Tibial nerve (tissue), 3 donors: ENCODE results near the gene ZWILCH.

Experiments used
- POLR2A ChIP-seq, 2 donors: fragments of 450-650 bp; IDR thresholded peaks; one replicate each; pipeline ENCODE4 v1.6.1; 2017; ENCODE audit warnings: antibody characterized with exemption in 2 of 2, mild to moderate bottlenecking in 2 of 2, moderate library complexity in 2 of 2
- TF ChIP-seq, protein P1 (sequence below), 5 experiments: fragments of 200-600 bp in 3 of 5; fragments of 450-650 bp in 2 of 5; sonication (generic) in 3 of 5; IDR thresholded peaks; one replicate each; pipeline ENCODE4 v1.5.1; 2016 to 2019; ENCODE audit warnings: antibody characterized with exemption in 5 of 5, mild to moderate bottlenecking in 3 of 5, moderate library complexity in 2 of 5

DNA sequence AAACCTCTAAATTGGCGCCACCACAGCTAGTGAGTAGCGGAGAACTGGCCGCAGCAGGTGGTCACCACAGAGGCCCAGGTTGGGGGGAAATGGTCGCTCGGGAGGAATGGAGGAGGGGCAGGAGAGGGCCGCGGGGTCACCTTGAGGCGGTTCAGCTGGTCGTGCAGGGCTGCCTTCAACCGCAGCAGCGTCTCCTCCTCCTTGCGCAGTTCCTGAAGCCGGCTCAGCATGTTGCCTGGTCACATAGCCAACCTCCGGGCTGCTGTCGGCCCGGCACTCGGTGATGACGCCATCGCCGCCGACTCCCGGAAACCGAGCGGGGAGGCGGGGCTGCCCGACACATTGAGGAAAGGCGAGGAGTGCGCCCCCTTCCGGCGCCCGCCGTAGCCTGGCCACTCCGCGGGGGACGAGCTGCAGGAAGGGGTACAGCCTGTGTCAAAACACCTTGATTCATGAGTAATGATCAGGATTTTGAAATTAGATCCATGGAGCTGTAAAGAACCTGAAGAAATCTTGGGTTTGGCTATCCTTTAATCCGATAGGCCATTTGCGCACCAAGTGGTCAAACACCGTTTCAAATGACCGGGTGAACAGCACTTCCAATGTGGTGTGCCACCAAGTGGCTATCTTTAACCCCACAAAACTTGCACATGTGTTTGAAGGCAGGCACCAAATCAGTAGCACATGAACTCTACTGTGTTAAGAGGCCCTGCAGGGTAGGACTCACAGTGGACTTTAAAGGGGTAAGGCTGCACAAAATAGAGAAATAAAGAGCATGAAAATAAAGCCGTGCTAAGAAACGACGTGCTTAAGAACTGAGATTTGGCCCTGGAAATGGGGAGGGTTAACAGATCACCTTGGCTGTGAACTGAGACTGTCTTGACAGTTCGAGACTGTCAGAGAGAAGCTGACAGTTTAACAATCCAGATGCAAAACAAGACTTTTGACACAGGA lies 7.3 kb upstream of the ZWILCH start, which contains the start of gene SNAPC5:
- TF ChIP-seq POLR2A (IDR thresholded peaks at IDR 0.05): peak; percentile 29 to 66
- TF ChIP-seq, protein P1, sequence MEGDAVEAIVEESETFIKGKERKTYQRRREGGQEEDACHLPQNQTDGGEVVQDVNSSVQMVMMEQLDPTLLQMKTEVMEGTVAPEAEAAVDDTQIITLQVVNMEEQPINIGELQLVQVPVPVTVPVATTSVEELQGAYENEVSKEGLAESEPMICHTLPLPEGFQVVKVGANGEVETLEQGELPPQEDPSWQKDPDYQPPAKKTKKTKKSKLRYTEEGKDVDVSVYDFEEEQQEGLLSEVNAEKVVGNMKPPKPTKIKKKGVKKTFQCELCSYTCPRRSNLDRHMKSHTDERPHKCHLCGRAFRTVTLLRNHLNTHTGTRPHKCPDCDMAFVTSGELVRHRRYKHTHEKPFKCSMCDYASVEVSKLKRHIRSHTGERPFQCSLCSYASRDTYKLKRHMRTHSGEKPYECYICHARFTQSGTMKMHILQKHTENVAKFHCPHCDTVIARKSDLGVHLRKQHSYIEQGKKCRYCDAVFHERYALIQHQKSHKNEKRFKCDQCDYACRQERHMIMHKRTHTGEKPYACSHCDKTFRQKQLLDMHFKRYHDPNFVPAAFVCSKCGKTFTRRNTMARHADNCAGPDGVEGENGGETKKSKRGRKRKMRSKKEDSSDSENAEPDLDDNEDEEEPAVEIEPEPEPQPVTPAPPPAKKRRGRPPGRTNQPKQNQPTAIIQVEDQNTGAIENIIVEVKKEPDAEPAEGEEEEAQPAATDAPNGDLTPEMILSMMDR (IDR thresholded peaks at IDR 0.05): peak; percentile 97 to 99 (median 98)
